ENCODE results near the gene TBC1D22A.

TBC1D22A gene

GRCh38 chr22:46826438-46827135 lies 64.1 kb downstream of the TBC1D22A start:
- no peak for DNase-seq (ENCODE audit: low spot score)
- TF ChIP-seq CTCF (IDR thresholded peaks at IDR 0.05; ENCODE audit: extremely low read depth, missing control alignments): no peak

DNA sequence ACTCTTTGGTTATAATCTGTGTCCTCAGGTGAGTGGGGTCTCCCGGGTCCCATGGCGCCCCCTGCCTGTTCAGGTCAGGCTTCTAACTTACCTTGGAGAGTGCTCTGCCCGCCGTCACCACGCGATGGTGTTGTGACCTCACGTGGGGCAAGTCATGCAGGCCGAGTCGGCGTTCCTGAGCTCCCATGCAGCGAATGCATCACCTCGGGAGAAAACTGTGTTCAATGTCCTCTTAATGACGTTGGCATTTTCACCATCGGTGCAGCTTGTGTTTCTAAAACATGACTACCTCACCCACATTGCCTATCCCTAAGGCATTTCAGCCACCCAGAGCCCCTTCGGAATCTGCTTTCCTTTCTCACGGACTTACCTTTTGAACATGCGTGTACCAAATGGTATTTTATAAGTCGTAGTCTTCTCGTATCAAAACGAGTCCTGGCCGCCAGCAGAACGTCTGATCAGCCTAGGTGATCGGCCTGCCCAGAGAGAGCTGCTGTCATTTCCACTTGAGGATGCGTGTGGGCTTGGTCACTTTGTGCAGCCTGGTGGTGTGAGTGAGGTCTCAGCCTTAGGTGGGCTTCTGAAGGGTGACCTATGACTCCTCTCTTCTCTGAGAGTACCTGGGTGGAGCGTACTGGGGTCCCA lies 64.8 kb downstream of the TBC1D22A start:
- no peak for DNase-seq (ENCODE audit: low spot score)
- TF ChIP-seq CTCF (IDR thresholded peaks at IDR 0.05; ENCODE audit: extremely low read depth, missing control alignments): no peak

DNA sequence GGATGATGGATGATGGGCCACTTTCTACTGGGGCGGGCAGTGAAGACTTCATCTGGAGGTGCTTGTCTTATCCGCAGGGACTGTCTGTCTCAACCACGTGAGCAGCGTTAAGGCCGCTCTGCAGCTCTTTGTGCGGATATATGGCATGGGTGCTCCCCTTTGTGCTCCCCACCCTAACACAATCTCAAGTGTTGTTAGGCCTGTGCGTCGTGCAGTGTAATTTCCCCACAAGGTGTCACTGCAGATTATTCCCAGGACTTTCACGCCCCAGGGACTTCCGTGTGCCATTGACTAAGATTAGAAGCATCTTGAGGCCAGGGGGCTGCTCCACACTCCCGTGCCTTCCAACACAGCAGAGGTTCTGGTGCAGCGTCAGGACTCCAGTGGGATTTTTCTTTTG lies 65.3 kb downstream of the TBC1D22A start:
- TF ChIP-seq CTCF (IDR thresholded peaks at IDR 0.05; ENCODE audit: extremely low read depth, missing control alignments): no peak
- no peak for DNase-seq (ENCODE audit: low spot score)

DNA sequence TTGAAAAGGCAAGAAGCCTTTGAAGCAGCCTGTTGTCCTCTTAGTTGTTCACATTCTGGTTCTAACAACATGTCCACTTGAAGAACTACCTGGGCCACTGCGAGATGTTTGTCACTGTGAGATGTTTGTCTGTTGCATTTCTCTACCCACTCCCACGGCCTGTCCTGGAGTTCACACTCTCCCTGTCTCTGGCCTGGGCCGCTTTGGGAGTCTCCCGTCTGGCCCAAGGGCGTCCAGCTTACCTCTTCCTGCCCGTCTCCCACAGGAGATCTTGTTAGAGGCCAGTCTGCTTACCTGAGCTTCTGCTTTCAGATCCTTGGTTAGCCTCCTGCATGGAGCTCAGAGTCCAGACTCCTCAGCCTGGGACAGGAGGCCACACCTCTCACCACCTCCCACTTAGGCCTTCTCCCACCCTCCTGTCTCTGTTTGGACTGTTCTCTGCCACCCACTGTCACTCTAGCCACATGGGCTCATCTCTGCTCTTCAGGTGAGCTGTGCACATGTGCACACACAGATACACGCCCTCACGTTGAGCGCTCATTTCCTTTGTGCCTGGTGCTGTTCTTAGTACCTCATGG lies 66.0 kb downstream of the TBC1D22A start:
- no peak for DNase-seq (ENCODE audit: low spot score)
- no peak for TF ChIP-seq CTCF (IDR thresholded peaks at IDR 0.05; ENCODE audit: extremely low read depth, missing control alignments)

GRCh38 chr22:46829117-46829891 lies 66.9 kb downstream of the TBC1D22A start:
- DNase-seq (ENCODE audit: low spot score): no peak
- TF ChIP-seq CTCF (IDR thresholded peaks at IDR 0.05; ENCODE audit: extremely low read depth, missing control alignments): no peak

- no peak for TF ChIP-seq CTCF (IDR thresholded peaks at IDR 0.05; ENCODE audit: extremely low read depth, missing control alignments)
- no peak for DNase-seq (ENCODE audit: low spot score)
Observed at GRCh38 chr22:46829941-46830715, 67.7 kb downstream of the TBC1D22A start.
